Measurements from ENCODE around the gene RAB44.
"Not testable (repeated sequence)": the region's sequence is repeated elsewhere in the genome, so short reads cannot be mapped to it uniquely, and the experiment has no call there.

- not testable (repeated sequence) for TF ChIP-seq CTCF, POLR2A (IDR thresholded peaks at IDR 0.05)
Measured at GRCh38 chr6:36723992-36724391, 26.4 kb downstream of the RAB44 start.

Data from adrenal gland (tissue), 5 donors.